PFSK-1 (cell line): ENCODE results near the gene RAB31.

Source experiments
- POLR2AphosphoS5 ChIP-seq: IDR thresholded peaks from 2 replicates; pipeline ENCODE4 v1.6.1; 2012; ENCODE audit warnings: low read depth, mild to moderate bottlenecking, control low read depth, low read length, moderate library complexity
- TF ChIP-seq, protein P1 (sequence below), 2 experiments: IDR thresholded peaks; 2 replicates each; pipeline versions ENCODE4 v1.6.1 to v1.8.0; 2011 to 2012; ENCODE audit warnings: low read depth in 2 of 2, low read length in 2 of 2, control low read depth in 1 of 2, inconsistent platforms in 1 of 2, mild to moderate bottlenecking in 1 of 2, moderate library complexity in 1 of 2; ENCODE audit not compliant: insufficient read depth in 1 of 2

DNA sequence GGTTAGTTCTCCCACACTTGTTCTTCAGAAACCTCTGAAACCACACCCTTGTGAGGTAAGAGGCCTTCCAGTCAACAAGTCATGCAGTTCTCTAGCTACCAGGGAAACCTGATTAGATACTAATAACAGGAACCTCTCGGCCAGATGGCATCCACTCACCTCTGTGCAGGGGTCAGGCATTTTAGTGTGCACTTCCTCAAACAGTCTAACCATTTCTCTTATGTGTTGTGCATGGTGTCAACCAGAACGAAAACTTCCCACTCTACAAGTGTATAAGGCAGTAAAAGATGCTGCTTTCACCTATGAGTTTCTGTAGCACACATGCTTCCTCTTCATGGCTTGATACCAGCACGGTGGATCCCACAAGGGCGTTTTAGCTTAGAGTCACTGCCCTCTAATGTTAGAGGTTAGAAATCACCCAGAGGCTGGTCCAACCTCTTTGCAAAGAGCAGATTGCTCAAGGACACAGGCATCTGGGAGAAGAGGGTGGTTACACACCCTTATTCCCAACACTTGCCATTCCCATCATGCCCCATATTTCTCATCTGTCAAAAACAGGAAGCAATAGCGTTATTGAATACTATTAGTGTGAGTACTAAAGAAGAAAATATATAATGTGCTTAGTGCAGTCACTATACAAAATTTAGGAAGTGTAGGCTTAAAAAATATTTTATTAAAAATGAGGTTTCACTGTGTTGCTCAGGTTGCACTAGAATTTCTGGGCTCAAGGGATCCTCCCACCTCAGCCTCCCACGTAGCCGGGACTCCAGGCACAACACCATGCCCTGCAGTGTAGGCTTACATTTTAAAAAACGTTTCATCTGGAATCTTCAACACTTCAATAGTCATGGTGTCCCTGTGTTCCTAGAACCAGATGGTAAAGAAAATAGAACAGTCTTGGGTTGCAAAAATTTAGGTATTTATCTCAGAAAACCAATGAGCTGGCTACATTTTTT is 34.5 kb upstream of the RAB31 start:
- TF ChIP-seq, protein P1, sequence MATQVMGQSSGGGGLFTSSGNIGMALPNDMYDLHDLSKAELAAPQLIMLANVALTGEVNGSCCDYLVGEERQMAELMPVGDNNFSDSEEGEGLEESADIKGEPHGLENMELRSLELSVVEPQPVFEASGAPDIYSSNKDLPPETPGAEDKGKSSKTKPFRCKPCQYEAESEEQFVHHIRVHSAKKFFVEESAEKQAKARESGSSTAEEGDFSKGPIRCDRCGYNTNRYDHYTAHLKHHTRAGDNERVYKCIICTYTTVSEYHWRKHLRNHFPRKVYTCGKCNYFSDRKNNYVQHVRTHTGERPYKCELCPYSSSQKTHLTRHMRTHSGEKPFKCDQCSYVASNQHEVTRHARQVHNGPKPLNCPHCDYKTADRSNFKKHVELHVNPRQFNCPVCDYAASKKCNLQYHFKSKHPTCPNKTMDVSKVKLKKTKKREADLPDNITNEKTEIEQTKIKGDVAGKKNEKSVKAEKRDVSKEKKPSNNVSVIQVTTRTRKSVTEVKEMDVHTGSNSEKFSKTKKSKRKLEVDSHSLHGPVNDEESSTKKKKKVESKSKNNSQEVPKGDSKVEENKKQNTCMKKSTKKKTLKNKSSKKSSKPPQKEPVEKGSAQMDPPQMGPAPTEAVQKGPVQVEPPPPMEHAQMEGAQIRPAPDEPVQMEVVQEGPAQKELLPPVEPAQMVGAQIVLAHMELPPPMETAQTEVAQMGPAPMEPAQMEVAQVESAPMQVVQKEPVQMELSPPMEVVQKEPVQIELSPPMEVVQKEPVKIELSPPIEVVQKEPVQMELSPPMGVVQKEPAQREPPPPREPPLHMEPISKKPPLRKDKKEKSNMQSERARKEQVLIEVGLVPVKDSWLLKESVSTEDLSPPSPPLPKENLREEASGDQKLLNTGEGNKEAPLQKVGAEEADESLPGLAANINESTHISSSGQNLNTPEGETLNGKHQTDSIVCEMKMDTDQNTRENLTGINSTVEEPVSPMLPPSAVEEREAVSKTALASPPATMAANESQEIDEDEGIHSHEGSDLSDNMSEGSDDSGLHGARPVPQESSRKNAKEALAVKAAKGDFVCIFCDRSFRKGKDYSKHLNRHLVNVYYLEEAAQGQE (IDR thresholded peaks at IDR 0.05; ENCODE audit: insufficient read depth in 1 of 2, low read depth in 2 of 2, low read length in 2 of 2) = no peak
- no peak for TF ChIP-seq POLR2AphosphoS5
